Gastroesophageal sphincter (tissue), 3 donors: ENCODE results near the gene CACNA2D3.

Source experiments
- CTCF ChIP-seq, 4 experiments: fragments of 200-600 bp in 2 of 4; fragments of 450-650 bp in 2 of 4; sonication (generic) in 1 of 4; IDR thresholded peaks; one replicate each; pipeline ENCODE4 v1.5.1; 2017 to 2019; ENCODE audit warnings: antibody characterized with exemption in 4 of 4, mild to moderate bottlenecking in 2 of 4, moderate library complexity in 2 of 4
- EP300 ChIP-seq: sonication (generic); formaldehyde crosslinking; IDR thresholded peaks from one replicate; pipeline ENCODE4 v1.6.1; 2017; ENCODE audit warnings: antibody characterized with exemption, mild to moderate bottlenecking
- POLR2A ChIP-seq, 2 donors: fragments of 450-650 bp; IDR thresholded peaks; one replicate each; pipeline ENCODE4 v1.6.1; 2017; ENCODE audit warnings: antibody characterized with exemption in 2 of 2, mild to moderate bottlenecking in 2 of 2, moderate library complexity in 1 of 2

- TF ChIP-seq CTCF (IDR thresholded peaks at IDR 0.05), result no peak
- no peak for TF ChIP-seq POLR2A (IDR thresholded peaks at IDR 0.05)
- TF ChIP-seq EP300, result no peak
Observed at GRCh38 chr3:54760201-54760600, 637.8 kb downstream of the CACNA2D3 start.
